SK-N-SH treated with all-trans-retinoic acid at 6 μM for 48 hours (cell line): Measurements from ENCODE around the gene CHD3.

Source experiments
- ATAC-seq: fragments of 200-7000 bp; cut with Tn5 transposase; 3 replicates; pipeline ENCODE4 v1.9.1; 2020; ENCODE audit warnings: mild to moderate bottlenecking, moderate library complexity
- ARNTL ChIP-seq: fragments of 450-650 bp; formaldehyde crosslinking; IDR thresholded peaks from 2 replicates; pipeline ENCODE4 v1.5.0; 2020; ENCODE audit warnings: low read depth, mild to moderate bottlenecking, moderate library complexity, borderline replicate concordance
- BACH2 ChIP-seq: fragments of 250-450 bp; sonication (Bioruptor Pico); IDR thresholded peaks from 2 replicates; pipeline ENCODE4 v1.9.0; 2021; ENCODE audit warnings: mild to moderate bottlenecking, borderline replicate concordance
- CSDC2 ChIP-seq: fragments of 250-450 bp; sonication (Bioruptor Pico); IDR thresholded peaks from 2 replicates; pipeline ENCODE4 v1.5.0; 2020; ENCODE audit warnings: mild to moderate bottlenecking, moderate library complexity
- GLIS3 ChIP-seq: fragments of 250-450 bp; sonication (Bioruptor Pico); IDR thresholded peaks from 2 replicates; pipeline ENCODE4 v1.5.0; 2020; ENCODE audit warnings: mild to moderate bottlenecking, moderate library complexity
- ISL1 ChIP-seq: fragments of 250-450 bp; sonication (Bioruptor Pico); IDR thresholded peaks from 2 replicates; pipeline ENCODE4 v2.1.2; 2022; ENCODE audit warnings: mild to moderate bottlenecking, moderate library complexity
- OSR1 ChIP-seq: fragments of 250-450 bp; sonication (Bioruptor Pico); IDR thresholded peaks from 2 replicates; pipeline ENCODE4 v1.8.0; 2022; ENCODE audit warnings: moderate library complexity, mild to moderate bottlenecking, inconsistent platforms
- PPARA ChIP-seq: fragments of 250-450 bp; sonication (Bioruptor Pico); IDR thresholded peaks from 2 replicates; pipeline ENCODE4 v1.5.0; 2020; ENCODE audit warnings: mild to moderate bottlenecking, borderline replicate concordance
- RARB ChIP-seq: fragments of 250-450 bp; sonication (Bioruptor Pico); IDR thresholded peaks from 2 replicates; pipeline ENCODE4 v1.8.0; 2021; ENCODE audit warnings: mild to moderate bottlenecking, moderate library complexity
- SNAI2 ChIP-seq: fragments of 250-450 bp; sonication (Bioruptor Pico); IDR thresholded peaks from 2 replicates; pipeline ENCODE4 v1.5.0; 2020; ENCODE audit warnings: mild to moderate bottlenecking, moderate library complexity
- TCF4 ChIP-seq: fragments of 250-450 bp; sonication (Bioruptor Pico); IDR thresholded peaks from 2 replicates; pipeline ENCODE4 v1.8.0; 2021; ENCODE audit warnings: mild to moderate bottlenecking, moderate library complexity, borderline replicate concordance
- ZC3H10 ChIP-seq: fragments of 250-450 bp; sonication (Bioruptor Pico); IDR thresholded peaks from 2 replicates; pipeline ENCODE4 v1.5.1; 2021; ENCODE audit warnings: mild to moderate bottlenecking, moderate library complexity
- ZFP3 ChIP-seq: fragments of 250-450 bp; sonication (Bioruptor Pico); IDR thresholded peaks from 2 replicates; pipeline ENCODE4 v1.5.0; 2020; ENCODE audit warnings: mild to moderate bottlenecking, moderate library complexity
- ZFP30 ChIP-seq: fragments of 450-650 bp; formaldehyde crosslinking; IDR thresholded peaks from 2 replicates; pipeline ENCODE4 v1.5.0; 2022; ENCODE audit warnings: mild to moderate bottlenecking, moderate library complexity
- ZNF565 ChIP-seq: fragments of 450-650 bp; formaldehyde crosslinking; conservative IDR thresholded peaks from 2 replicates; pipeline ENCODE4 v1.5.0; 2020; ENCODE audit warnings: low read depth, mild to moderate bottlenecking, moderate library complexity
- ZNF70 ChIP-seq: fragments of 450-650 bp; formaldehyde crosslinking; IDR thresholded peaks from 2 replicates; pipeline ENCODE4 v1.5.0; 2020; ENCODE audit warnings: mild to moderate bottlenecking, moderate library complexity
- ZNF8 ChIP-seq: fragments of 450-650 bp; formaldehyde crosslinking; IDR thresholded peaks from 2 replicates; pipeline ENCODE4 v1.5.0; 2020; ENCODE audit warnings: mild to moderate bottlenecking, moderate library complexity
- TF ChIP-seq, protein P1 (sequence below): fragments of 250-450 bp; sonication (Bioruptor Pico); IDR thresholded peaks from 2 replicates; pipeline ENCODE4 v1.5.1; 2020; ENCODE audit warnings: low read depth, mild to moderate bottlenecking, moderate library complexity
- TF ChIP-seq, protein P2 (sequence below): fragments of 250-450 bp; sonication (Bioruptor Pico); IDR thresholded peaks from 2 replicates; pipeline ENCODE4 v1.5.0; 2020; ENCODE audit warnings: mild to moderate bottlenecking, moderate library complexity
- TF ChIP-seq, protein P3 (sequence below): fragments of 250-450 bp; sonication (Bioruptor Pico); IDR thresholded peaks from 2 replicates; pipeline ENCODE4 v1.8.0; 2020; ENCODE audit warnings: mild to moderate bottlenecking, moderate library complexity, borderline replicate concordance
- TF ChIP-seq, protein P4 (sequence below): fragments of 250-450 bp; sonication (Bioruptor Pico); IDR thresholded peaks from 2 replicates; pipeline ENCODE4 v1.8.0; 2021; ENCODE audit warnings: low read depth, mild to moderate bottlenecking, moderate library complexity, borderline replicate concordance

CHD3 gene

DNA sequence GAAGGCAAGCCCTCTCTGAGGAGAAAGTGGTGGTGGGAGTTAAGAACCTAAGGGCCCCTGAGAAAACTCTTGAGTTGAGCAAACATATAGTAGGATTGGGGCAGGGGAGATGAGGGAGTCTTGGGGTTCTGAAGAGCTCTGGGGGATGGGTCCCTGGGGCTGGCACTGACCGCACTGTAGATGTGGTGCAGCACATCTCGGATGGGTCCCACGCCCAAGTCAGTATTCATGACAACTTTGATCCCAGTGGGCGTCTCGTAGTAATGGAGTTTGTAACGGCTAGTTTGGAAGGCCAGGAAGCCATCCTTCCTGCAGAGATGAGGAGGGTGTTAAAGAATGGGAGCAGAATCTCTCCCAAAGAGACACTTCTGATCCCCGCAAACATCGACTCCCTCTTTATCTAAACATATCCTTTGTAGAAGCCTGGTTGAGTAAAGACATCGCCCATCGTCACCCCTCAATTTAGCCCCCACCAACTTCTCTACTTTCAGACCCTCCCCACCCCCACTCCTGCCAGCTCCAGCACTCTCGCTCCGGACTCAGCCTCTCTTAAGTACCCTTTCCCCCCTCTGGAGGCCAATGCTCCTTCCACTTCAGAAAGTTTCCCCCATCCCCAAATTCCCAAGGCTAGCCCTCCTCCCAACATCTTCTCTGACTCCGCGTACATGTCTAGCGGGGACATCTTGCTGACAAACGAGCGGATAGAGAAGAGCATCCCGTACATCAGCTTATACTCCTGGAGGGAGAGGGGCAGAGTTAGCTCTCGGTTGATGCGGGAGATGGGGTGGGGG is 42.4 kb downstream of the CHD3 start:
- TF ChIP-seq RARB = no peak
- TF ChIP-seq CSDC2 = no peak
- TF ChIP-seq ZNF8 (CRISPR knock-in tag) = no peak
- no peak for TF ChIP-seq ZNF565 (CRISPR knock-in tag)
- TF ChIP-seq BACH2 (CRISPR knock-in tag) = no peak
- no peak for TF ChIP-seq ZFP30 (CRISPR knock-in tag)
- no peak for TF ChIP-seq GLIS3 (CRISPR knock-in tag)
- ATAC-seq = peak; percentile 10

DNA sequence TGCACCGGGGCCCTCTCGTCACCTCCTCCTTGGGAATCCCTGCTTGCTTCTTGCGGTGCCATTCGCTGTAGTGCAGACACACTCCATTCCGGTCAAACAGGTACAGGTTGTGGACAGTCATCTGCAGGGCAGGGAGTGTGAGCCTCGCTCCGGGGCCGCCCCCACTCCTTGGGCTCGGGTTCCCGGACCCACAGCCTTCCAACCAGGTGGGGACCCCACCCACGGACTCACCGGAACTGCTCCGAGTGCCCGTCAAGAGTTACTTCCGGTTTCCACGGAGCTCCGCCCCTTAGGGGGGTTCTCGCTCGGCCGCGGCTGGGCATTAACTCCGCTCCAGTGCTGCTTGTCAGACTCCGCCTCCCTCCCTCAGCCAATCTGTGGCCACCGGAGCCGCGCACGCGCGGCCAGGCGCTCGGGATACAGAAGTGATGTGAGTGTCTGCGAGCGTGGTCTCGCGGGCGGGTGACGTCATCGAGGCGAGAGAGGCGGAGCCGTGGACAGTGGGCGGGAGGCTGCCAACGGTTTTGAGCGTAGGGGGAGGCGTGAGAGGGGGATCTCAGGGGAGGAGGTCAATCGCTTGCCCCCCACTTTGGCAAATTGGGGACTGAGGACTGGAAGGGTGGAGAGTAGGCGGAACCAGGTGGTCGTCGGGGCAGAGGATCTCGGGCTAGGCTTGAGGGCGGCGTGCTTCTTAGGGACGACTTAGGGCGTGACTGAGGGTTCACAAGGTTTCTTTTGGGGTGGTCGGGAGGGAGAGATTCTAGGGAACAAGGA is 43.3 kb downstream of the CHD3 start, which contains the start of the genes CNTROB and TRAPPC1:
CNTROB (plus strand) TSS at position 498 of the 774 bp plus-strand sequence. CDS start 874 bp downstream, outside the sequence.
TRAPPC1 (minus strand) TSS at position 238 of the 774 bp plus-strand sequence; CDS start at position 121, 117 bp downstream.
- ATAC-seq = peak; percentile 88
- TF ChIP-seq, protein P1, sequence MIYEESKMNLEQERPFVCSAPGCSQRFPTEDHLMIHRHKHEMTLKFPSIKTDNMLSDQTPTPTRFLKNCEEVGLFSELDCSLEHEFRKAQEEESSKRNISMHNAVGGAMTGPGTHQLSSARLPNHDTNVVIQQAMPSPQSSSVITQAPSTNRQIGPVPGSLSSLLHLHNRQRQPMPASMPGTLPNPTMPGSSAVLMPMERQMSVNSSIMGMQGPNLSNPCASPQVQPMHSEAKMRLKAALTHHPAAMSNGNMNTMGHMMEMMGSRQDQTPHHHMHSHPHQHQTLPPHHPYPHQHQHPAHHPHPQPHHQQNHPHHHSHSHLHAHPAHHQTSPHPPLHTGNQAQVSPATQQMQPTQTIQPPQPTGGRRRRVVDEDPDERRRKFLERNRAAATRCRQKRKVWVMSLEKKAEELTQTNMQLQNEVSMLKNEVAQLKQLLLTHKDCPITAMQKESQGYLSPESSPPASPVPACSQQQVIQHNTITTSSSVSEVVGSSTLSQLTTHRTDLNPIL (CRISPR knock-in tag) = peak; percentile 44; the same call in 1 of the 2 replicates
- peak; percentile 57; the same call in 1 of the 2 replicates for TF ChIP-seq ZFP30 (CRISPR knock-in tag)
- TF ChIP-seq ZNF565 (CRISPR knock-in tag) = peak; percentile 86; the same call in 1 of the 2 replicates
- TF ChIP-seq, protein P2, sequence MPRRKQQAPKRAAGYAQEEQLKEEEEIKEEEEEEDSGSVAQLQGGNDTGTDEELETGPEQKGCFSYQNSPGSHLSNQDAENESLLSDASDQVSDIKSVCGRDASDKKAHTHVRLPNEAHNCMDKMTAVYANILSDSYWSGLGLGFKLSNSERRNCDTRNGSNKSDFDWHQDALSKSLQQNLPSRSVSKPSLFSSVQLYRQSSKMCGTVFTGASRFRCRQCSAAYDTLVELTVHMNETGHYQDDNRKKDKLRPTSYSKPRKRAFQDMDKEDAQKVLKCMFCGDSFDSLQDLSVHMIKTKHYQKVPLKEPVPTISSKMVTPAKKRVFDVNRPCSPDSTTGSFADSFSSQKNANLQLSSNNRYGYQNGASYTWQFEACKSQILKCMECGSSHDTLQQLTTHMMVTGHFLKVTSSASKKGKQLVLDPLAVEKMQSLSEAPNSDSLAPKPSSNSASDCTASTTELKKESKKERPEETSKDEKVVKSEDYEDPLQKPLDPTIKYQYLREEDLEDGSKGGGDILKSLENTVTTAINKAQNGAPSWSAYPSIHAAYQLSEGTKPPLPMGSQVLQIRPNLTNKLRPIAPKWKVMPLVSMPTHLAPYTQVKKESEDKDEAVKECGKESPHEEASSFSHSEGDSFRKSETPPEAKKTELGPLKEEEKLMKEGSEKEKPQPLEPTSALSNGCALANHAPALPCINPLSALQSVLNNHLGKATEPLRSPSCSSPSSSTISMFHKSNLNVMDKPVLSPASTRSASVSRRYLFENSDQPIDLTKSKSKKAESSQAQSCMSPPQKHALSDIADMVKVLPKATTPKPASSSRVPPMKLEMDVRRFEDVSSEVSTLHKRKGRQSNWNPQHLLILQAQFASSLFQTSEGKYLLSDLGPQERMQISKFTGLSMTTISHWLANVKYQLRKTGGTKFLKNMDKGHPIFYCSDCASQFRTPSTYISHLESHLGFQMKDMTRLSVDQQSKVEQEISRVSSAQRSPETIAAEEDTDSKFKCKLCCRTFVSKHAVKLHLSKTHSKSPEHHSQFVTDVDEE = peak; percentile 70; the same call in 1 of the 2 replicates
- TF ChIP-seq ARNTL = peak; percentile 65; the same call in 1 of the 2 replicates
- no peak; the same call in 1 of the 2 replicates for TF ChIP-seq SNAI2 (CRISPR knock-in tag)
- TF ChIP-seq ZFP3 (CRISPR knock-in tag) = 0 out of 2 replicates have a peak, but pooled peaks have one; percentile 23
- TF ChIP-seq PPARA (CRISPR knock-in tag) = peak; percentile 93
- TF ChIP-seq ZC3H10 (CRISPR knock-in tag) = no peak
- peak; percentile 52; the same call in 1 of the 2 replicates for TF ChIP-seq ZNF70 (CRISPR knock-in tag)

DNA sequence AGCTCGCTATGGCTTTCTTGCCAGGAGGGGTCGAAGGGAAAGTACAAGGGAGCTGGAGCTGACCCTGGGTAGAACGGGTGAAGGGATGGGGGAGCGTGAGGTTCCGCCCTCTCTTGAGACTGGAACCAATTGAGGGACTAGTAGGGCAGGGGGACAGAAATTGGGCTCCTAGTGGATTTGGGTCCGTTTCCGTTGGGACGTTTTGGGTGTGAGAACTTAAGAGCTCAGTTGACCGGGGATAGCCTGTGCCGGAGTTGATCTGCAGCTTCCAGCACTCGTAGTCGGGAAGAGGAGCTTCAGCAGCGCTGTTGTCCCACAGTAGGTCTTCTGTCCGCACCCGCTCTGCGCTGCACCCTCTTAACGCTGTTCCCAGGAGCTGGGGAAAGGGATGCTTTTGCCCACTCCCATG is 43.9 kb downstream of the CHD3 start:
- peak; percentile 45 for ATAC-seq
- TF ChIP-seq, protein P3, sequence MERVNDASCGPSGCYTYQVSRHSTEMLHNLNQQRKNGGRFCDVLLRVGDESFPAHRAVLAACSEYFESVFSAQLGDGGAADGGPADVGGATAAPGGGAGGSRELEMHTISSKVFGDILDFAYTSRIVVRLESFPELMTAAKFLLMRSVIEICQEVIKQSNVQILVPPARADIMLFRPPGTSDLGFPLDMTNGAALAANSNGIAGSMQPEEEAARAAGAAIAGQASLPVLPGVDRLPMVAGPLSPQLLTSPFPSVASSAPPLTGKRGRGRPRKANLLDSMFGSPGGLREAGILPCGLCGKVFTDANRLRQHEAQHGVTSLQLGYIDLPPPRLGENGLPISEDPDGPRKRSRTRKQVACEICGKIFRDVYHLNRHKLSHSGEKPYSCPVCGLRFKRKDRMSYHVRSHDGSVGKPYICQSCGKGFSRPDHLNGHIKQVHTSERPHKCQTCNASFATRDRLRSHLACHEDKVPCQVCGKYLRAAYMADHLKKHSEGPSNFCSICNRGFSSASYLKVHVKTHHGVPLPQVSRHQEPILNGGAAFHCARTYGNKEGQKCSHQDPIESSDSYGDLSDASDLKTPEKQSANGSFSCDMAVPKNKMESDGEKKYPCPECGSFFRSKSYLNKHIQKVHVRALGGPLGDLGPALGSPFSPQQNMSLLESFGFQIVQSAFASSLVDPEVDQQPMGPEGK (CRISPR knock-in tag) = no peak
- TF ChIP-seq ZNF70 (CRISPR knock-in tag) = no peak
- TF ChIP-seq ZNF8 (CRISPR knock-in tag) = no peak
- TF ChIP-seq RARB = no peak
- TF ChIP-seq ZFP30 (CRISPR knock-in tag) = no peak
- TF ChIP-seq, protein P2 = no peak
- no peak for TF ChIP-seq ZFP3 (CRISPR knock-in tag)
- no peak for TF ChIP-seq CSDC2
- no peak for TF ChIP-seq GLIS3 (CRISPR knock-in tag)
- no peak for TF ChIP-seq ZC3H10 (CRISPR knock-in tag)
- no peak for TF ChIP-seq OSR1 (CRISPR knock-in tag)
- TF ChIP-seq, protein P4, sequence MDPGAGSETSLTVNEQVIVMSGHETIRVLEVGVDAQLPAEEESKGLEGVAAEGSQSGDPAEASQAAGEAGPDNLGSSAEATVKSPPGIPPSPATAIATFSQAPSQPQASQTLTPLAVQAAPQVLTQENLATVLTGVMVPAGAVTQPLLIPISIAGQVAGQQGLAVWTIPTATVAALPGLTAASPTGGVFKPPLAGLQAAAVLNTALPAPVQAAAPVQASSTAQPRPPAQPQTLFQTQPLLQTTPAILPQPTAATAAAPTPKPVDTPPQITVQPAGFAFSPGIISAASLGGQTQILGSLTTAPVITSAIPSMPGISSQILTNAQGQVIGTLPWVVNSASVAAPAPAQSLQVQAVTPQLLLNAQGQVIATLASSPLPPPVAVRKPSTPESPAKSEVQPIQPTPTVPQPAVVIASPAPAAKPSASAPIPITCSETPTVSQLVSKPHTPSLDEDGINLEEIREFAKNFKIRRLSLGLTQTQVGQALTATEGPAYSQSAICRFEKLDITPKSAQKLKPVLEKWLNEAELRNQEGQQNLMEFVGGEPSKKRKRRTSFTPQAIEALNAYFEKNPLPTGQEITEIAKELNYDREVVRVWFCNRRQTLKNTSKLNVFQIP (CRISPR knock-in tag) = no peak
- TF ChIP-seq ISL1 (CRISPR knock-in tag) = no peak
- TF ChIP-seq TCF4 = no peak
- TF ChIP-seq, protein P1 (CRISPR knock-in tag) = no peak
- no peak for TF ChIP-seq ARNTL
- TF ChIP-seq SNAI2 (CRISPR knock-in tag) = no peak
- TF ChIP-seq, all 23 proteins: peak for 0
